ACC112 (cell line): ENCODE results near the gene KCNT2.
A peak's percentile ranks its signal among the peaks of the same experiment; 100 is the strongest.

ENCODE experiments used
- H2AFZ ChIP-seq: fragments of 200-600 bp; sonication (generic); one replicate; pipeline ENCODE4 v1.6.0; 2017; ENCODE audit warnings: antibody characterized with exemption, low read length; ENCODE audit not compliant: unreplicated experiment
- H3K27ac ChIP-seq: fragments of 200-600 bp; sonication (generic); 2 replicates; pipeline ENCODE4 v1.5.1; 2014; ENCODE audit warnings: low read depth, mild to moderate bottlenecking, antibody characterized with exemption, low read length, moderate library complexity
- H3K27me3 ChIP-seq: fragments of 200-600 bp; sonication (generic); 2 replicates; pipeline ENCODE4 v1.6.1; 2014; ENCODE audit warnings: mild to moderate bottlenecking, antibody characterized with exemption, low read length, moderate library complexity, mixed read lengths; ENCODE audit not compliant: insufficient read depth
- H3K36me3 ChIP-seq: fragments of 200-600 bp; sonication (generic); 2 replicates; pipeline ENCODE4 v1.6.1; 2016; ENCODE audit warnings: mild to moderate bottlenecking, antibody characterized with exemption, low read length, moderate library complexity, mixed read lengths; ENCODE audit not compliant: insufficient read depth
- H3K4me1 ChIP-seq: fragments of 200-600 bp; sonication (generic); one replicate; pipeline ENCODE4 v1.6.1; 2016; ENCODE audit warnings: low read length, mixed read lengths; ENCODE audit not compliant: insufficient read depth, unreplicated experiment, control insufficient read depth
- H3K4me3 ChIP-seq: fragments of 200-600 bp; sonication (generic); 2 replicates; pipeline ENCODE4 v1.5.1; 2014; ENCODE audit warnings: mild to moderate bottlenecking, low read depth, low read length
- H3K79me2 ChIP-seq: fragments of 200-600 bp; sonication (generic); one replicate; pipeline ENCODE4 v1.6.0; 2016; ENCODE audit warnings: low read length; ENCODE audit not compliant: control insufficient read depth, unreplicated experiment, insufficient read depth

The KCNT2 gene

DNA sequence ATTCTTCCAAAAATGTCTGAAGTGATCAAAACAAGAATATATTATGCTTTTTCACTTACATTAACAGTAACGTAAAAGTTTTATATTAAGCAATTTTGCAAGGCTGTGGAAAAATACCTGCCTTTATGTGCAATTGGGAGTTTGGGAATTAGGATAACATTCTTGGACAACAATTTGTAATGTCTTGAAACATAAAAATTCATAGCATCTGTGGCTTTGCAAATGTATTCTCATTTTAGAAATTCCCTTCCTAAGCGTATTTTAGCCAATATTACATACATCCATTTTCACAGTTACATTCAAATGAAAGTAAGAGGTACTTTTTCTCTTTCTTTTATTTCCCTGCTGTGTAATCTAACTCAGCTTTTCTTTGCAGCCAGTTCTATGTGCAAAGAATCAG lies 30.2 kb upstream of the KCNT2 start:
- Histone ChIP-seq H3K4me3 (no peak overlapping the region), H3K36me3 (no peaks in the 10 kb centered on the region), H3K27me3 (no peaks in the 10 kb centered on the region), H2AFZ (no peak overlapping the region), H3K79me2 (no peaks in the 10 kb centered on the region), H3K4me1 (no peaks in the 10 kb centered on the region), H3K27ac (no peak overlapping the region)

DNA sequence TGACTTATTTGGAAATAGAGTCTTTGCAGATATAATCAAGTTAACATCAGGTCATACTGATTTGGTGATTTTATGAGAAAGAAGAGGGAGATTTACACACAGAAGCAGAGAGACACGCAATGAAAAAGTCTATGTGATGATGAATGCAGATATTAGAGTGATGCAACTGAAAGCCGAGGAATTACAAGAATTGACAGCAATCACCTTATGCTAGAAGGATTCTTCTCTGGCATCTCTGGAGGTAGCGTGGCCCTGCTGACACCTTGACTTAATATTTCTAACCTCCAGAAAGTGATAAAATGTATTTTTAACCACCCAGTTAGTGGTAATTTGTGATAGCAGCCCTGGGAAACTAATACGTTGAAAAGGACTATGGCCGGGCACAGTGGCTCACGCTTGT lies 29.4 kb upstream of the KCNT2 start:
- no peaks in the 10 kb centered on the region for H3K36me3 ChIP-seq
- H3K27me3 ChIP-seq, result no peaks in the 10 kb centered on the region
- no peak overlapping the region for H3K4me3 ChIP-seq
- H3K4me1 ChIP-seq, result no peaks in the 10 kb centered on the region
- H2AFZ ChIP-seq, result no peak overlapping the region
- H3K27ac ChIP-seq, result no peak overlapping the region
- no peaks in the 10 kb centered on the region for H3K79me2 ChIP-seq

DNA sequence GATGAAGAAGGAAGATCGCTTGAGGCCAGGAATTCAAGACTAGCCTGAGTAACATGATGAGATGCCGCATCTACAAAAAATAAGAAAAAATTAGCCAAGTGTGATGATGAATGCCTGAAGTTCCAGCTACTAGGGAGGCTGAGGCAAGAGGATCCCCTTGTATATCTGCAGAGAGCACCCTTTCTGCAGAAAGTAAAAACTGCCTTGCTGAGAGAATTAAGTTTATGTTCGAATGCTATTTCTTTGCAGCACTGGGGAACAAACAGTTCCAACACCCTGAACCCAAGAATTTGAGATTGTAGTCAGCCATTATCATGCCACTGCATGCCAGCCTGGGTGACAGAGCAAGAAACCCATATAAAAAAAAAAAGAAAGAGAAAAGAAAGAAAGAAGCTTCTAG lies 20.6 kb upstream of the KCNT2 start:
- no peaks in the 10 kb centered on the region for H3K36me3 ChIP-seq
- no peak overlapping the region for H2AFZ ChIP-seq
- H3K27me3 ChIP-seq, result no peaks in the 10 kb centered on the region
- no peak overlapping the region for H3K27ac ChIP-seq
- no peaks in the 10 kb centered on the region for H3K79me2 ChIP-seq
- H3K4me3 ChIP-seq, result no peak overlapping the region
- H3K4me1 ChIP-seq, result no peaks in the 10 kb centered on the region

GRCh38 chr1:196623079-196623478 lies 14.8 kb upstream of the KCNT2 start:
- Histone ChIP-seq H3K27ac (no peak overlapping the region), H3K4me3 (no peak overlapping the region), H3K27me3 (no peaks in the 10 kb centered on the region), H2AFZ (no peak overlapping the region), H3K4me1 (no peaks in the 10 kb centered on the region), H3K36me3 (no peaks in the 10 kb centered on the region), H3K79me2 (no peaks in the 10 kb centered on the region)

DNA sequence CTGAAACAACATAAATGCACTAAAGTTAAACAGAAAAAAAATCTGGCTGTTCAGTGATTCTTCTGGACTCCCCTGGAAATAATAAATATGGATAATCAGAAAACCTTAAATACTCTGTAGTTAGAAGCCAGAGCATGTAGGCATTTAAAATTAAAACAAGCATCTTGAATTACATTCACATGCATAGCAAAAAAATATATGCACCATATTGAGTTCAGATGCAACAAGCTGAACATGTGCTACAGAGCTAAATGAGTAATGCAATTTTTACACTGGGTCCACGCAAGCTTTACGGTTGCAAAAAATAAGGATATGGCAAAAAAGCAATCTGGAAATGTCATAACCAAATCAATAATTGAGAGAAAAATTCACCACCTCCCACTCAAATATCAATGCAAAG lies 11.5 kb upstream of the KCNT2 start:
- no peaks in the 10 kb centered on the region for H3K4me1 ChIP-seq
- H3K79me2 ChIP-seq, result no peaks in the 10 kb centered on the region
- H3K4me3 ChIP-seq, result no peak overlapping the region
- H3K27ac ChIP-seq, result no peak overlapping the region
- H2AFZ ChIP-seq, result no peak overlapping the region
- H3K36me3 ChIP-seq, result no peaks in the 10 kb centered on the region
- no peaks in the 10 kb centered on the region for H3K27me3 ChIP-seq

DNA sequence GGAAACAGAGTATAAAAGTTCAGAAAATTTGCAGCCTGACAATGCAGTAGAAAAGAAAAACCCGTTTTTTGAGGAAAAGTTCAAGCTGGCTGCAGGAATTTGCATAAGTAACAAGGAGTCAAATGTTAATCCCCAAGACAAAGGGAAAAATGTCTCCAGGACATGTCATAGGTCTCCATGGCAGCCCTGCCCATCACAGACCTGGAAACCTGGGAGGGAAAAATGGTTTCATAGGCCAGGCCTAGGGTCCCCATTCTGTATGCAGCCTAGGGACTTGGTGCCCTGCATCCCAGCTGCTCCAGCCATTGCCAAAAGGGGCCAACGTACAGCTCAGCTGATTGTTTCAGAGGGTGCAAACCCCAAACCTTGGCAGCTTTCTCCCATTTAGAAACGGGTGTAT lies 3.6 kb upstream of the KCNT2 start:
- Histone ChIP-seq H2AFZ (no peak overlapping the region), H3K4me1 (peaks cover 4% of the 10 kb centered on the region), H3K36me3 (no peaks in the 10 kb centered on the region), H3K27me3 (no peaks in the 10 kb centered on the region), H3K4me3 (no peak overlapping the region), H3K27ac (no peak overlapping the region), H3K79me2 (peaks cover 3% of the 10 kb centered on the region)

DNA sequence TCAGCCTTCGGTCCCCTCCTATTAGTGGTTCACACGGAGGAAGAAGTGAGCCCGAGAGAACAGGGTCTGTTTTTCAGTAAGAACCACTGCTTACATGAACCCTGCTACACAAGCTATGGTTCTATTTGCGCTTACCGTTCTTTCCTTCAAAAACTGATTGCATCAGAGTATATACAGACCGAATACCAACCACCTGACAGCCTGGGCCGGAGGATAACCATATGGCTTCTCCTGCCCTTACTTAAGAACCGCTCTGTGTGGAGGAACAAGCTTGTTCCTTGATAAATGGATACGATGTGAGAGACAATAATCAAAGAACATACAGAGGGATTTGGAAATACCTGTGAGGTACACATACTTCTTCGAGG lies 1.1 kb upstream of the KCNT2 start:
- no peaks in the 10 kb centered on the region for H3K27me3 ChIP-seq
- H3K79me2 ChIP-seq, result peaks cover 4% of the 10 kb centered on the region
- H2AFZ ChIP-seq, result peak overlapping the region; percentile 96
- H3K4me3 ChIP-seq, result peak overlapping the region; percentile 93
- H3K27ac ChIP-seq, result no peak overlapping the region
- no peaks in the 10 kb centered on the region for H3K36me3 ChIP-seq
- H3K4me1 ChIP-seq, result peaks cover 7% of the 10 kb centered on the region

DNA sequence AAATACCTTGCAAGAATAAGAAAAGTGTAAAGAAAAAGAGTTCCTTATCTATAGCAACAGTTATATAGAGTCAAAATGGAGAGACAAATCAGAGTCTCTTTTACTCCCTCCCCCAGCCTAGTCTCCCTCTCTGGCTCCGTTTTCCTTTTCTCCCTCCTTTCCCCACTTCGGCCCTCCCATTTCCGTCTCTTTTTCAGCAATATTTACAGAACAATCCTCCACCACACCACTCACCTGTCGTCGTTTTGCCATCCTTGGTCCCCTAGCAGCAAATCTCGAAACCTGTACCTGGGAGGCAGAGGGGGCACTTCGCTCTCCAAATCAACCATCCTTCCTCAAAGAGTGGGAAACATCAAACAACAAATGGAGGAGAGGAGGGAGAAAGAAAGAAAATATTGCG lies 259 bp downstream of the KCNT2 start:
- Histone ChIP-seq H3K27ac (no peak overlapping the region), H3K4me1 (peaks cover 7% of the 10 kb centered on the region), H3K27me3 (no peaks in the 10 kb centered on the region), H3K79me2 (peaks cover 4% of the 10 kb centered on the region), H2AFZ (peak overlapping the region; percentile 96), H3K4me3 (peak overlapping the region; percentile 93), H3K36me3 (no peaks in the 10 kb centered on the region)

DNA sequence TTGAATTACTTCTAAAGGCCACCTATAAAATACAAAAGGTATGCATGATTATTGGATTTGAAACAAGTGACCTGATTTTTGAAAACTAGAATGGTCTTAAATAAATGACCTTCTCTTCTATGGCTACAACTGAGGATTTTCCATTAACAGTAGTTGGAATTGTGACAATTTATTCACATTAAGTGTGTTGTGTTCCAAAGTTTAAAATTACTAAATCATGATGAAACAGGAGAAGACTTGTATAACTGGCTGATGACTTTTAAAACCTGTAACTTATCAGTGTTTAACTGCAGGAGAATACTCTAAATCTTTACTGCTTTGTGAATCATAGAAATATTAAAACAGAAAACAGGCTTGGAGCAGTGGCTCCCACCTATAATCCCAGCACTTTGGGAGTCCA lies 4.6 kb downstream of the KCNT2 start:
- Histone ChIP-seq H3K4me3 (no peak overlapping the region), H3K27ac (no peak overlapping the region), H3K4me1 (peaks cover 7% of the 10 kb centered on the region), H3K79me2 (peaks cover 4% of the 10 kb centered on the region), H3K27me3 (no peaks in the 10 kb centered on the region), H3K36me3 (no peaks in the 10 kb centered on the region), H2AFZ (no peak overlapping the region)

- no peak overlapping the region for H2AFZ ChIP-seq
- H3K4me1 ChIP-seq, result no peaks in the 10 kb centered on the region
- H3K36me3 ChIP-seq, result no peaks in the 10 kb centered on the region
- H3K4me3 ChIP-seq, result no peak overlapping the region
- H3K27ac ChIP-seq, result no peak overlapping the region
- no peaks in the 10 kb centered on the region for H3K27me3 ChIP-seq
- no peaks in the 10 kb centered on the region for H3K79me2 ChIP-seq
Measured at GRCh38 chr1:196598942-196599748, 9.1 kb downstream of the KCNT2 start.

GRCh38 chr1:196594700-196595099 lies 13.5 kb downstream of the KCNT2 start:
- H3K27ac ChIP-seq, result no peak overlapping the region
- no peaks in the 10 kb centered on the region for H3K36me3 ChIP-seq
- no peaks in the 10 kb centered on the region for H3K27me3 ChIP-seq
- no peak overlapping the region for H2AFZ ChIP-seq
- no peaks in the 10 kb centered on the region for H3K79me2 ChIP-seq
- H3K4me3 ChIP-seq, result no peak overlapping the region
- no peaks in the 10 kb centered on the region for H3K4me1 ChIP-seq
